Mesothelial cell of epicardium (in vitro differentiated cells): Measurements from ENCODE around the gene WDR49. TPM values are rescaled to one million over a fixed set of nuclear protein-coding genes. Genes with fewer than 3 reads are reported as not detected.
A peak's percentile ranks its signal among the peaks of the same experiment; 100 is the strongest.

Source experiments
- DNase-seq, 2 experiments: peaks; one replicate each; pipeline ENCODE4 v3.0.0; 2021; ENCODE audit warnings: low spot score in 2 of 2; ENCODE audit not compliant: unreplicated experiment in 2 of 2
- H3K27ac Mint-ChIP-seq: 2 replicates; pipeline ENCODE4 v1.8.0; 2021; ENCODE audit warnings: mixed read lengths
- H3K27me3 Mint-ChIP-seq: 2 replicates; pipeline ENCODE4 v1.8.0; 2021; ENCODE audit warnings: low read depth, mixed read lengths
- H3K36me3 Mint-ChIP-seq: 2 replicates; pipeline ENCODE4 v1.8.0; 2021; ENCODE audit warnings: mixed read lengths
- H3K4me1 Mint-ChIP-seq: 2 replicates; pipeline ENCODE4 v1.8.0; 2021; ENCODE audit warnings: mixed read lengths
- H3K4me3 Mint-ChIP-seq: 2 replicates; pipeline ENCODE4 v1.8.0; 2021; ENCODE audit warnings: mild to moderate bottlenecking, moderate library complexity, mixed read lengths
- H3K9me3 Mint-ChIP-seq: 2 replicates; pipeline ENCODE4 v1.8.0; 2021; ENCODE audit warnings: mixed read lengths
- total RNA-seq: library from RNA; stranded (reverse); gene quantifications from 3 replicates; pipeline ENCODE4 v1.2.1, GENCODE V29; 2021
- TF ChIP-seq, protein P1 (sequence below): fragments of 200-600 bp; sonication (generic); IDR thresholded peaks from one replicate; pipeline ENCODE4 v1.5.0; 2021; ENCODE audit warnings: antibody characterized with exemption; ENCODE audit not compliant: unreplicated experiment

The WDR49 gene
- total RNA-seq, 1 donor from 2014 or later: 0.40 TPM

DNA sequence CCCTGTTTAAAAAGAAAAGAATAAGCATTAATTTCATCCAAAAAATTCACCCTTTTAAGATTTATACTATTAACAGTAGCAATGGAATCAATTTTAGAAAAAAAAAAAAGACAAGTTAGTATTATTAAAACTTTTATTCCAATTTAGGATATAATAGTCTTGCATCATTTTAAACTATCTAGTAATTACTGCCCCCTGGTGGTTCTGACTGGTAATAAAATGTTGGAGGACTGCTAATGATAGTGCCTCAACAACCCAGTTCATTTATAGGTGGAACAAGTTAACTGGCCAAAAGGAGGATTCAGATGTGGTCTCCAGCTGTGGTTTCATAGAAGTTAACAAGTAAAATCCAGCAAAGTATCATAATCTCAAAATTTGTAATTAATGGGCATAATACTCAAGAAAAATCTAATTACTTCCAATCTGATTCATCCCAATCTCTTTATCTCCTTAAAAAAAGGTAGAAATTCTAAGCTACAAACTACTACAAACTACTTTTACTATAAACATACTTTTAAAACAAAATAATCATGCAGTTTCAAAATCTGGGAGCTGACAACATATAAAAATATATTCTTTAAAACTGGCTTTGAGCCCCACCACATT is 30.7 kb upstream of the WDR49 start:
- Mint-ChIP-seq H3K4me1 (no peaks in the 10 kb centered on the region), H3K4me3 (no peak overlapping the region), H3K36me3 (peaks cover 15% of the 10 kb centered on the region), H3K27ac (no peak overlapping the region), H3K27me3 (no peaks in the 10 kb centered on the region), H3K9me3 (no peaks in the 10 kb centered on the region)
- TF ChIP-seq, protein P1, sequence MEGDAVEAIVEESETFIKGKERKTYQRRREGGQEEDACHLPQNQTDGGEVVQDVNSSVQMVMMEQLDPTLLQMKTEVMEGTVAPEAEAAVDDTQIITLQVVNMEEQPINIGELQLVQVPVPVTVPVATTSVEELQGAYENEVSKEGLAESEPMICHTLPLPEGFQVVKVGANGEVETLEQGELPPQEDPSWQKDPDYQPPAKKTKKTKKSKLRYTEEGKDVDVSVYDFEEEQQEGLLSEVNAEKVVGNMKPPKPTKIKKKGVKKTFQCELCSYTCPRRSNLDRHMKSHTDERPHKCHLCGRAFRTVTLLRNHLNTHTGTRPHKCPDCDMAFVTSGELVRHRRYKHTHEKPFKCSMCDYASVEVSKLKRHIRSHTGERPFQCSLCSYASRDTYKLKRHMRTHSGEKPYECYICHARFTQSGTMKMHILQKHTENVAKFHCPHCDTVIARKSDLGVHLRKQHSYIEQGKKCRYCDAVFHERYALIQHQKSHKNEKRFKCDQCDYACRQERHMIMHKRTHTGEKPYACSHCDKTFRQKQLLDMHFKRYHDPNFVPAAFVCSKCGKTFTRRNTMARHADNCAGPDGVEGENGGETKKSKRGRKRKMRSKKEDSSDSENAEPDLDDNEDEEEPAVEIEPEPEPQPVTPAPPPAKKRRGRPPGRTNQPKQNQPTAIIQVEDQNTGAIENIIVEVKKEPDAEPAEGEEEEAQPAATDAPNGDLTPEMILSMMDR: peak; percentile 97
- DNase-seq: no peak

DNA sequence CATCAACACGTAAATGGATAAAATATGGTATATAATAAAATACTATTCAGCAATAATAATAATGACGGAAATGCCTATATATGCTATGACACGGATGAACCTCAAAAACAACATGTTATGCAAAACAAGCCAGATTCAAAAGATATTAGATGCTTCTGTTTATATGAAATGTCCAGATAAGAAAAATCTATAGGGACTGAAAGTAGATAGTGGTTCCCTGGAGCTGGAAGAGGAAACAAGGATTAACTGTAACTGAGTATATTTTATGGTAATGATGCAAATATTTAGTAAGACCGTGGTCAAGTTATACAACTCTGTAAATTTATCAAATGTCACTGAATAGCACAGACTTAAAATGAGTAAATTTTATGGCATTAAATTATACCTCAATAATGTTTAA is 25.8 kb upstream of the WDR49 start:
- Mint-ChIP-seq H3K4me3 (no peak overlapping the region), H3K27ac (no peak overlapping the region), H3K4me1 (no peaks in the 10 kb centered on the region), H3K9me3 (peaks cover 33% of the 10 kb centered on the region), H3K36me3 (peaks cover 54% of the 10 kb centered on the region), H3K27me3 (no peaks in the 10 kb centered on the region)
- DNase-seq: no peak
- TF ChIP-seq, protein P1: no peak

DNA sequence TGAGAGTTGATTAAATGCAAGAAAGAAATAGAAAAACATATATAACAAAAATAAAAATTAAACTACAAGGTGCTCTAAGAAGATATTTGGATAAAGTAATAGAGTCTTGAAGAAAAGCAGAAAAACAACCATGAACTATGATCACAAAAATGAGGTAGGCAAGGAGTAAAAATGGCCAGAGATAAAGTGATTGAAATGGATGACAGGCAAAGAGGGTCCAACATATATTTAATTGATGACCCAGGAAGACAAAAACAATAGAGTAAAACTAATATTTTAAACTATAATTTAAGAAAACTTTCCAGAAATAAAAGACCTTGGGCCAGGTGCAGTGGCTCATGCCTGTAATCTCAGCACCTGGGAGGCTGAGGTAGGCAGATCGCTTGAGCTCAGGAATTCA is 22.1 kb upstream of the WDR49 start:
- Mint-ChIP-seq H3K9me3 (peaks cover 53% of the 10 kb centered on the region), H3K4me1 (no peaks in the 10 kb centered on the region), H3K27me3 (no peaks in the 10 kb centered on the region), H3K4me3 (no peak overlapping the region), H3K36me3 (peaks cover 62% of the 10 kb centered on the region), H3K27ac (no peak overlapping the region)
- no peak for DNase-seq
- TF ChIP-seq, protein P1: no peak

DNA sequence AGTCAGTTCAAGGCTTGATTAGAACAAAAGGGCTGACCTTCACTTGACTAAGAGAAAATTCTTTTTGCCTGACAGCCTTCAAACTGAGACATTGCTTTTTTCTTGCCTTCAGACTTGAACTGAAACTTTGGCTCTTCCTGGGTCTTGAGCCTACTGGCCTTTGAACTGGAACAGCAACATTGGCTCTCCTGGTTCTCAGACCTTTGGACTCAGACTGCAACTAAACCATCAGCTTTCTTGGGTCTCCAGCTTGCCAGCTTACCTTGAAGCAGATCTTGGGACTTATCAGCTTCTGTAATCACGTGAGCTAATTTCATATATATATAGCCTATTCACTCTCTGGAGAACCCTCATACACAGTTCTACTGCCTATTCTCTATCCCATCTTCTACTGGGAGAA is 19.5 kb upstream of the WDR49 start:
- Mint-ChIP-seq H3K4me3 (no peak overlapping the region), H3K9me3 (peaks cover 49% of the 10 kb centered on the region), H3K4me1 (no peaks in the 10 kb centered on the region), H3K36me3 (peaks cover 51% of the 10 kb centered on the region), H3K27ac (no peak overlapping the region), H3K27me3 (no peaks in the 10 kb centered on the region)
- TF ChIP-seq, protein P1: no peak
- no peak for DNase-seq

DNA sequence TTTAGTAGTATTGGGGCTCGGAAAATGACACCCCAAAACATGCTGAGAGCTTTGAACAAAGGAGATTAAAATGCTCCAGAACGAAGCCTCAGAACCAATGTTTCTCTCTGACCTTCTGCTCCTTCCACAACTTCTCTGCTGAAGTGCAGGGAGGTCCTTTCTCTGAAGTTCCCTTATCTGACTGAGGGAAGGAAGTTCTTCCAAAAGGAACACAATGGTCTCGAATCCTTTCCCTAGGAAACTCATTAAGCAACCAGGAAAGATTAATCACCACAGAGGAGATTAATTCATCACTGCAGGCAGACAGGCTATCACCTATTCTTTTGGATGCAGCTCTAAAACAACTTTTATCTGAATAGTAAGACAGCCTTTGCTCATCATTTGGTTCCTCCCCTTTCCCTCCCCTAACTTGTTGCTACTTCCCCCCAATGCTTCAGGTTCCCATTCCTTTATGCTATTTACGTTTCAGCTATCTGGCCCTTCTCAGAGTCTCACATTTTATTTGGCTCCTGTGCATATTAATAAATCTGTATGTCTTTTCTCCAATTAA is 18.2 kb upstream of the WDR49 start:
- no peak overlapping the region for H3K4me3 Mint-ChIP-seq
- TF ChIP-seq, protein P1: no peak
- H3K4me1 Mint-ChIP-seq: no peaks in the 10 kb centered on the region
- no peak for DNase-seq
- H3K36me3 Mint-ChIP-seq: peaks cover 42% of the 10 kb centered on the region
- peaks cover 42% of the 10 kb centered on the region for H3K9me3 Mint-ChIP-seq
- H3K27ac Mint-ChIP-seq: no peak overlapping the region
- H3K27me3 Mint-ChIP-seq: no peaks in the 10 kb centered on the region
